WI38 (cell line): ENCODE results near the gene NFE2L1.
A peak's percentile ranks its signal among the peaks of the same experiment; 100 is the strongest.

Source experiments
- H3K4me3 ChIP-seq: 2 replicates; pipeline ENCODE4 v1.5.1; 2011; ENCODE audit warnings: low read depth, mild to moderate bottlenecking, control low read depth, low read length
- TF ChIP-seq, protein P1 (sequence below): IDR thresholded peaks from 2 replicates; pipeline ENCODE4 v1.5.1; 2012; ENCODE audit warnings: low read depth, mild to moderate bottlenecking, control low read depth, low read length

NFE2L1 gene

DNA sequence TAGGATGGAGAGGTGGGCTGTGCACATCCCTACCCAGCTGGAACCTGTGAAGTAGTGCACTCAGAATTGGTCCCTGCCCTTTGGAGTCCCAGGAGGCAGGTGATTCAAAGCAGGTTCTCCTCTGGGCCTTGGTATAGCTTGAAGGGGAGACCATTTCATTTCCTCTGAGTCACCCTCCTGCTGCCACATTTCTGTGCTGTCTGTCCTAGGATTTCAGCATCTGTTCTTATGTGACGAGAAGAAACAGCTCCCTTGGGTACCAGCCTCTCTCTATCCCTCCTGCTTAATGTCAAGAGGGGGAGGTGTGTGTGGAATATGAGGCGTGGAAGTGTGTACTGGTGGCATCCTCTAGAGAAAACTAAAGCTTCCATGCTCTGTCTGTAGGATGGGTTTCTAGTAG is 5.0 kb upstream of the NFE2L1 start:
- H3K4me3 ChIP-seq: no peak overlapping the region
- TF ChIP-seq, protein P1, sequence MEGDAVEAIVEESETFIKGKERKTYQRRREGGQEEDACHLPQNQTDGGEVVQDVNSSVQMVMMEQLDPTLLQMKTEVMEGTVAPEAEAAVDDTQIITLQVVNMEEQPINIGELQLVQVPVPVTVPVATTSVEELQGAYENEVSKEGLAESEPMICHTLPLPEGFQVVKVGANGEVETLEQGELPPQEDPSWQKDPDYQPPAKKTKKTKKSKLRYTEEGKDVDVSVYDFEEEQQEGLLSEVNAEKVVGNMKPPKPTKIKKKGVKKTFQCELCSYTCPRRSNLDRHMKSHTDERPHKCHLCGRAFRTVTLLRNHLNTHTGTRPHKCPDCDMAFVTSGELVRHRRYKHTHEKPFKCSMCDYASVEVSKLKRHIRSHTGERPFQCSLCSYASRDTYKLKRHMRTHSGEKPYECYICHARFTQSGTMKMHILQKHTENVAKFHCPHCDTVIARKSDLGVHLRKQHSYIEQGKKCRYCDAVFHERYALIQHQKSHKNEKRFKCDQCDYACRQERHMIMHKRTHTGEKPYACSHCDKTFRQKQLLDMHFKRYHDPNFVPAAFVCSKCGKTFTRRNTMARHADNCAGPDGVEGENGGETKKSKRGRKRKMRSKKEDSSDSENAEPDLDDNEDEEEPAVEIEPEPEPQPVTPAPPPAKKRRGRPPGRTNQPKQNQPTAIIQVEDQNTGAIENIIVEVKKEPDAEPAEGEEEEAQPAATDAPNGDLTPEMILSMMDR: no peak

DNA sequence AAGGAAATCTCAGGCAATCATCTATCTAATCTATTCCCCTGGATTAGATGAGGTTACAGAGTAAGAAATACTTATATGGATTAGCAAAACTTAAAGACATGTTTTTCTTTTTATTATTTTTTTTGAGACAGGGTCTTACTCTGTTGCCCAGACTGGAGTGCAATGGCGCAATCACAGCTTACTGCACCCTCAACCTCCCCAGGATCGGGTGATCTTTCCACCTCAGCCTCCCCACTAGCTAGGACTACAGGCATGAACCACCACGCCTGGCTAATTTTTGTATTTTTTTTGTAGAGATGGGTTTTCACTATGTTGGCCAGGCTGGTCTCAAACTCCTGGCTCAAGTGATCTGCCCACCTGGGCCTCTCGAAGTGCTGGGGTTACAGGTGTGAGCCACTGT is 3.3 kb upstream of the NFE2L1 start:
- TF ChIP-seq, protein P1: no peak
- no peak overlapping the region for H3K4me3 ChIP-seq

DNA sequence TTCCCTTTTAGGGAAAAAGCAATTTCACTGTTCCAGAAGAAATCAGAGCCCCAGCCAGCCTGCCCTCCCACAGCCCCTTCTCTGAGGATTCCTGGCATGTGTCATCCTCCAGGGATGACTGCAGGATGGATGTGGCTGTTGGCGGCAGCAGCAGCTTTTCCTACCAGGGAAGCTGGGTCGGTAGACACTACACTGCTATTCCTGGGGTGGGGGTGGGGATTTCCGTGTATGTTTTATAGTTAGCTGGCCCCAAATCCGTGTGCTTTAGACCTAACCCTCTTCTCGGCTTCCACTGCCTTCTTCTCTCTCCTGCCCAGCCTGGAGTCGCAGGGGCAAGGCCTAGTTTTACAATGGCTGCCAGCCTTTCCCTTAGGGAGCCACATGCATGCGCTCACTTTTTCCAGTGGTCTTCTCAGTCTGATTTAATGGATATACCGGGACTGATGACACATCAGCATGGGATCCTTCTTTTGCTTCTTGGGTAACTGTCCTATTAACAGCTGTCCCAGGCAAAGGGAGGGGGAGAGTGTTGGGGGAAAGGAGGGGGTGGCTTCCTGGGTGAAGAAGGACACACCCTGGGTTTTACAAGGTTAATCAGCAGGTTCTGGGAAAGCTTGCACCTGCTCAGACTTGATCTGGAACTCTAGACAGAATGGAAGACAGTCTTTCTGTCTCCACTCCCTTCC is 2.7 kb upstream of the NFE2L1 start:
- TF ChIP-seq, protein P1: no peak
- H3K4me3 ChIP-seq: no peak overlapping the region

DNA sequence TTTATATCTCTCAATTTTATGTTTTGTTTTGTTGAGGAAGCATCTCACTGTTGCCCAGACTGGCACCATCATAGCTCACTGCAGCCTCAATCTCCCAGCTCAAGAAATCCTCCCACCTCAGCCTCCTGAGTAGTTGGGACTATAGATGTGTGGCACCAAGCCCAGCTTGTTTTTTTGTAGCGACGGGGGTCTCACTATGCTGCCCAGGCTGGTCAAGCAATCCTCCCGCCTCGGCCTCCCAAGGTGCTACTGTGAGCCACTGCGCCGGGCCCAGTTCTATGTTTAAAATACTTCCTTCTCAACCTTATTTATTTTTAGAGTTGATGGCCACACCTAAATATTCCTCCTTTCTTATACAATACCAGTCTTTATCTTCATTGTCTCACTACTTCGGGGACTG is 1.9 kb upstream of the NFE2L1 start:
- TF ChIP-seq, protein P1: no peak
- H3K4me3 ChIP-seq: no peak overlapping the region

DNA sequence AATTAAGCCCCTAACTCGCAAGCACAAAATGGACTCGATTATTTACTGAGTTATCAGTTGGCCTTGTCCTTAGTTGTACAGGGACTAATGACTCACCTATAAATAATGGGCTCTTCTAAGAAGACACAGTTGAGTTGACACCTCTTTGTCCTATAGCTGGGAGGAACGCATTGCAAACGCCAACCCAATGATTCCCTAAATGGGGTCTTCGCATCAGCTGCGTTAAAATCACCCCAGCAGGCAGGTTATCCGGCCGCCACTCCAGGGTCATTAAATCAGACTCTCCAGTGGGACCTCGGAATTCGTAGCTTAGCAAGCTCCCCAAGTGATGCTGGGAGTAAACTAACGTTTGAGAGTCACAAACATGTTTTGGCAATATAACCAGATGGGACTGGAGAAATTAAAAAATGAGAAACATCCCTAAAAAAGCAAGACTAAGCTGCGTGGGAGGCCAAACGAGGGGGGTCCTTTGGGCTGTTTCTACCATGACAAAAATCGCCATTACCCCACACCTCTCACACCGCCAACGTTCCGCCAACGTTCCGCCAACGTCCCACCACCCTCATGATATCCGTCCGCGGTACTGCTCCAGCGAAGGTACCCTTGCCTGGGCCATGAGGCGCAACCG is 932 bp upstream of the NFE2L1 start:
- TF ChIP-seq, protein P1: no peak
- H3K4me3 ChIP-seq: peak overlapping the region; percentile 84

DNA sequence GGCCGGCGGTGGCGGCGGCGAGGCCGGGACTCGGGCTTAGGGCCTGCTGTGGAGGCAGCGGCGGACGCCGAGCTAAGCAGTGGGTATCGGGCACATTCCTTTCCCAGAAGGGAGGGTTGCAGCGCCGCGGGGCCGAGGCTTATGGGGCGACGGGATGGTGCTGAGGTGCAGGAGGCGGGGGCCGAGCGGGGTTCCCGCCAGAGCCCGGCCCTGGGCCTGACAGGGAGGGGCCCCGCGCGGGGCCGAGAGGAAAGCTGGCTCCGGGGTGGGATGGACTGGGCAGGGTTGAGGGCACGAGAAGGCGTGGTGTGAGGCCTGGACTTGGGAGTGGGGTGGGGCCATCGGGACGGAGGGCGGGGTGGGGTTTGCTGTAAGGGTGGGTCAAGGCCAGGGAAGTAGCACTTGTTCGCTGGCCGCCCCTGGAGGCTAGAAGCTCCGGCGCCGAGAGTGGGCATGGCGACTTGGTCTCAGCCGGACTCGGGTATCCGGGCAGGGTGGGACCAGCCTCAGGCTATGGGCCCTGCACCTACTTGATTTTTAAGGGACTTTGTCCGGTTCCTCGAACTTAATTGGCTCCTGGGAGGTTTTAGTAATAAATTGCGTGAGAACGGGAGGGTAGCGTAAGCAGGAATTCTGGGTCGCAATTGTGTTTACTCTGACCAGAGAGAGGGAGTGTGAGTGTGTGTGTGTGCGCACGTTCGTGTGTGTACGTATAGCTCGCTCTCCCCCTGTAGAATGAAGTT is 396 bp downstream of the NFE2L1 start:
- TF ChIP-seq, protein P1: no peak
- H3K4me3 ChIP-seq: peak overlapping the region; percentile 84

DNA sequence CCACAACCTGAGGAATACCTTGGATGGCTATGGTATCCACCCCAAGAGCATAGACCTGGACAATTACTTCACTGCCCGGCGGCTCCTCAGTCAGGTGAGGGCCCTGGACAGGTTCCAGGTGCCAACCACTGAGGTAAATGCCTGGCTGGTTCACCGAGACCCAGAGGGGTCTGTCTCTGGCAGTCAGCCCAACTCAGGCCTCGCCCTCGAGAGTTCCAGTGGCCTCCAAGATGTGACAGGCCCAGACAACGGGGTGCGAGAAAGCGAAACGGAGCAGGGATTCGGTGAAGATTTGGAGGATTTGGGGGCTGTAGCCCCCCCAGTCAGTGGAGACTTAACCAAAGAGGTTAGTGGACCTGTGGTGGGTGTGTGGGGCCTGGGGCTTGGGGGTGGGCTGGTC is 3.1 kb downstream of the NFE2L1 start:
- no peak overlapping the region for H3K4me3 ChIP-seq
- TF ChIP-seq, protein P1: no peak
